Osteocyte (in vitro differentiated cells): ENCODE measurements around the gene REXO2. TPM values are rescaled to one million over a fixed set of nuclear protein-coding genes. Genes with fewer than 3 reads are reported as not detected.

Source experiments
- DNase-seq: peaks from one replicate; pipeline ENCODE4 v3.0.0; 2021; ENCODE audit warnings: mixed read lengths; ENCODE audit not compliant: unreplicated experiment; ENCODE audit errors: extremely low spot score
- H3K27ac Mint-ChIP-seq: one replicate; pipeline ENCODE4 v1.8.0; 2021; ENCODE audit warnings: mild to moderate bottlenecking, mixed read lengths; ENCODE audit not compliant: unreplicated experiment
- H3K27me3 Mint-ChIP-seq: one replicate; pipeline ENCODE4 v1.8.0; 2021; ENCODE audit warnings: mixed read lengths; ENCODE audit not compliant: unreplicated experiment
- H3K36me3 Mint-ChIP-seq: one replicate; pipeline ENCODE4 v1.8.0; 2021; ENCODE audit warnings: mixed read lengths; ENCODE audit not compliant: unreplicated experiment
- H3K4me1 Mint-ChIP-seq: one replicate; pipeline ENCODE4 v1.8.0; 2021; ENCODE audit warnings: mixed read lengths; ENCODE audit not compliant: unreplicated experiment
- H3K4me3 Mint-ChIP-seq: one replicate; pipeline ENCODE4 v1.8.0; 2021; ENCODE audit warnings: mild to moderate bottlenecking, moderate library complexity, mixed read lengths; ENCODE audit not compliant: unreplicated experiment
- H3K9me3 Mint-ChIP-seq: one replicate; pipeline ENCODE4 v1.8.0; 2021; ENCODE audit warnings: mixed read lengths; ENCODE audit not compliant: unreplicated experiment
- total RNA-seq: library from RNA; stranded (reverse); gene quantifications from 2 replicates; pipeline ENCODE4 v1.2.1, GENCODE V29; 2021
- TF ChIP-seq, protein P1 (sequence below): fragments of 200-600 bp; sonication (generic); IDR thresholded peaks from 2 replicates; pipeline ENCODE4 v1.5.0; 2021; ENCODE audit warnings: antibody characterized with exemption, mild to moderate bottlenecking, moderate library complexity

REXO2 gene
- total RNA-seq, 1 donor from 2014 or later, result 124 TPM

DNA sequence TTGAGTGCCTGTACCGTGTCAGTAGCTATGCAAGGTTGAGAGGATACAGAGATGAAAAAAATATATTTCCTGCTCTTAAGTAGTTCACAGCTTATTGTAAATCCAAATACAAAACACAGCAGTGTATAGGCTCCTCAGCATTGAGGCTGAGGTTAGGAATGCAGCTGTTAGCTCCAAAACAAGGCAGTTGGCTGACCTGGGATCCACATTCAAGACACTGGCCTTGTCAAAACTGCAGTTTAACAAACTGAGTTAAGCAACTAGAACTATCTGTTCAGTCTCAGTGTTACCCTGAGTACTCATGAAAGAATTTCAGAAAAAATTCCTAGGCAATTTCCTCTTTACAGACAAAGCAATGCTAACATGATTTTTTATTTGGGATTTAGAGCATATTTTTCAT lies 42.8 kb downstream of the REXO2 start:
- TF ChIP-seq, protein P1, sequence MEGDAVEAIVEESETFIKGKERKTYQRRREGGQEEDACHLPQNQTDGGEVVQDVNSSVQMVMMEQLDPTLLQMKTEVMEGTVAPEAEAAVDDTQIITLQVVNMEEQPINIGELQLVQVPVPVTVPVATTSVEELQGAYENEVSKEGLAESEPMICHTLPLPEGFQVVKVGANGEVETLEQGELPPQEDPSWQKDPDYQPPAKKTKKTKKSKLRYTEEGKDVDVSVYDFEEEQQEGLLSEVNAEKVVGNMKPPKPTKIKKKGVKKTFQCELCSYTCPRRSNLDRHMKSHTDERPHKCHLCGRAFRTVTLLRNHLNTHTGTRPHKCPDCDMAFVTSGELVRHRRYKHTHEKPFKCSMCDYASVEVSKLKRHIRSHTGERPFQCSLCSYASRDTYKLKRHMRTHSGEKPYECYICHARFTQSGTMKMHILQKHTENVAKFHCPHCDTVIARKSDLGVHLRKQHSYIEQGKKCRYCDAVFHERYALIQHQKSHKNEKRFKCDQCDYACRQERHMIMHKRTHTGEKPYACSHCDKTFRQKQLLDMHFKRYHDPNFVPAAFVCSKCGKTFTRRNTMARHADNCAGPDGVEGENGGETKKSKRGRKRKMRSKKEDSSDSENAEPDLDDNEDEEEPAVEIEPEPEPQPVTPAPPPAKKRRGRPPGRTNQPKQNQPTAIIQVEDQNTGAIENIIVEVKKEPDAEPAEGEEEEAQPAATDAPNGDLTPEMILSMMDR, result no peak
- Mint-ChIP-seq H3K4me1 (no peaks in the 10 kb centered on the region), H3K36me3 (no peaks in the 10 kb centered on the region), H3K27ac (no peak overlapping the region), H3K9me3 (peaks cover 3% of the 10 kb centered on the region), H3K4me3 (no peak overlapping the region), H3K27me3 (no peaks in the 10 kb centered on the region)
- DNase-seq, result no peak

DNA sequence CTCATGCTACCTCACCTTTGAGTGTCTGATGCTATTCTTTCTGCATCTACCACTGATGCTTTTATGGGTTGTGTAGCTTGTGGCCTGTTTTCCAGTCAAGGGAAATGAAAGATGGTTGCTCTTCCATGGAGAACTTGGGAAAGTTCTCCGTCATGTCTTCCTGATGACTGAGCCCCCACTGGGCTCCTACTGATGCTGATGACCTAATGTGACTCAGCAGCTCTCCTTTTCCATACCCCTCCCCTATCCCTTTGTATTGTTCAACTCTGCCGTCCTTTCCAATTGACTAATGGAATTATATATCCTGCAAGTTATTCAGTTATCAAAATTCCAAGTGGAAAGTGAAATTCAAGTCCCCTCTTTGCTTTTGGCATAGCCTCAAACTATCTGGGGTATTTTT lies 44.7 kb downstream of the REXO2 start:
- Mint-ChIP-seq H3K36me3 (no peaks in the 10 kb centered on the region), H3K27me3 (no peaks in the 10 kb centered on the region), H3K4me1 (no peaks in the 10 kb centered on the region), H3K9me3 (peaks cover 9% of the 10 kb centered on the region), H3K27ac (no peak overlapping the region), H3K4me3 (no peak overlapping the region)
- TF ChIP-seq, protein P1, result no peak
- DNase-seq, result no peak

DNA sequence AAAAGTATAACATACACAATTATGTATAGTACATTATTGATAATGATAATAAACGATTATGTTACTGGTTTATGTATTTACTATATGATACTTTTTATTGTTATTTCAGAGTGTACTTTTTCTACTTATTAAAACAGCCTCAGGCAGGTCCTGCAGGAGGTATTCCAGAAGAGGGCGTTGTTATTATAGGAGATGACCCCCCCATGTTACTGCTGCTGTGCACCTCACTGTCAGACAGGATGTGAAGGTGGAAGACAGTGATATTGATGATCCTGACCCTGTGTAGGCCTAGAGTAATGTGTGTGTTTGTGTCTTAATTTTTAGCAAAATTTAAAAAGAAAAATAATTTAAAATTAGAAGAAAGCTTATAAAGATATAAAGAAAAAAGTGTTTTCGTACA lies 57.6 kb downstream of the REXO2 start:
- H3K9me3 Mint-ChIP-seq, result peaks cover 11% of the 10 kb centered on the region
- peaks cover 6% of the 10 kb centered on the region for H3K27me3 Mint-ChIP-seq
- H3K36me3 Mint-ChIP-seq, result peaks cover 3% of the 10 kb centered on the region
- no peak overlapping the region for H3K4me3 Mint-ChIP-seq
- TF ChIP-seq, protein P1, result no peak
- no peaks in the 10 kb centered on the region for H3K4me1 Mint-ChIP-seq
- H3K27ac Mint-ChIP-seq, result no peak overlapping the region
- DNase-seq, result no peak

DNA sequence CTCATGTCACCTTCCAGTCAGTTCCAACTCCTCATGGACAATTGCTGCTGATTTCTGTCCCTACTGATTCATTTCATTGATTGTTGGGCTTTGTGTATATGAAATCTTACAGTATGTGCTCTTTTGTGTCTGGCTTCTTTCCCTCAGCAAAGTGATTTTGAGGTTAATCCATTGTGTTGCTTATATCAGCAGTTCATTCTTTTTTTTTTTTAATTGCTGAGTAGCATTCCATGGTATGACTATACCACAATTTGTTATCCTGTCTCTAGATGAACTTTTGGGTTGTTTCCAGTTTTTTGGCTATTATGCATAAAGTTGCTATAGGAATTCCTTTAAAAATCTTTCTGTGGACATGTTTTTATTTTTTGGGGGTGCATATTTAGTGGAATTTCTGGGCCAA lies 60.5 kb downstream of the REXO2 start:
- Mint-ChIP-seq H3K27me3 (peaks cover 9% of the 10 kb centered on the region), H3K36me3 (peaks cover 3% of the 10 kb centered on the region), H3K9me3 (no peaks in the 10 kb centered on the region), H3K4me3 (no peak overlapping the region), H3K27ac (no peak overlapping the region), H3K4me1 (no peaks in the 10 kb centered on the region)
- no peak for DNase-seq
- TF ChIP-seq, protein P1, result no peak

Other genes starting within 250 kb of the REXO2 start
- gene NNMT, start 143.1 kb upstream of the REXO2 start, total RNA-seq, result 65.4 and 79.5 TPM in 2 replicates
- 6.8 TPM in 2 replicates for gene C11orf71, start 39.0 kb upstream of the REXO2 start, total RNA-seq
- gene RBM7, start 38.8 kb upstream of the REXO2 start, total RNA-seq, result 35.0 and 36.9 TPM in 2 replicates
- gene NXPE1, start 120.4 kb downstream of the REXO2 start, total RNA-seq, result not detected in 2 replicates
- not detected in 2 replicates for gene NXPE4, start 156.3 kb downstream of the REXO2 start, total RNA-seq
- not detected in 2 replicates for gene NXPE2, start 239.1 kb downstream of the REXO2 start, total RNA-seq